Gastroesophageal sphincter (tissue), 3 donors: ENCODE results near the gene ABHD14A.
"Not testable (repeated sequence)": the region's sequence is repeated elsewhere in the genome, so short reads cannot be mapped to it uniquely, and the experiment has no call there.

ENCODE experiments used
- CTCF ChIP-seq, 4 experiments: fragments of 200-600 bp in 2 of 4; fragments of 450-650 bp in 2 of 4; sonication (generic) in 1 of 4; IDR thresholded peaks; one replicate each; pipeline ENCODE4 v1.5.1; 2017 to 2019; ENCODE audit warnings: antibody characterized with exemption in 4 of 4, mild to moderate bottlenecking in 2 of 4, moderate library complexity in 2 of 4
- POLR2A ChIP-seq, 2 donors: fragments of 450-650 bp; IDR thresholded peaks; one replicate each; pipeline ENCODE4 v1.6.1; 2017; ENCODE audit warnings: antibody characterized with exemption in 2 of 2, mild to moderate bottlenecking in 2 of 2, moderate library complexity in 1 of 2

GRCh38 chr3:51990501-51990971 lies 15.7 kb downstream of the ABHD14A start:
- TF ChIP-seq CTCF, POLR2A (IDR thresholded peaks at IDR 0.05): not testable (repeated sequence)
